Stimulated activated CD4-positive, alpha-beta T cell treated with anti-CD3 and anti-CD28 coated beads, Interleukin-12 subunit alpha, Interleukin-12 subunit beta, amount 100 ng/mL, for 24 hours (primary cell): Measurements from ENCODE around the gene LYPD5.
"Not testable (repeated sequence)": the region's sequence is repeated elsewhere in the genome, so short reads cannot be mapped to it uniquely, and the experiment has no call there.

Experiments used
- DNase-seq, 2 experiments: peaks; one replicate each; pipeline ENCODE4 v3.0.0-alpha.2; 2020; ENCODE audit warnings: low read depth in 2 of 2

Gene LYPD5

GRCh38 chr19:43802216-43802951 lies at the start of gene LYPD5:
Gene LYPD5 (minus strand): TSS chr19:43802447. CDS start chr19:43802380, 67 bp downstream.
- no peak for DNase-seq

DNA sequence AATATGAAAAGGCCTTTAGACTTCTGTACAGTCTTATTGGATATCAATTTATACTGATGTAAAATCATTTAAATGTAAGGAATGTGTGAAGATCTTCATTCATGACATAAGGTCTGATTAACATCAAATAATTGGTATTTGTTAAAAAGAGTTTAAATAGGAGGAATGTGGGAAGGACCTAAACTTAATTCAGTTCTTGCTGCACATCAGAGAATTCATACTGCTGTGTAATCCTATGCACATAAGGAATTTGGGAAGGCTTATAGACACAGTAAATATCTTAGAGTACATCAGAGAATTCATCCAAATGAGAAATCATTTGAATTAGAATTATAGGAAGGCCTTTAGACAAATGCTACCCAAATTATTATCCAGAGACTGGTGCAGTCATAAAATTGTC lies 46.6 kb upstream of the LYPD5 start:
- DNase-seq: no peak

DNA sequence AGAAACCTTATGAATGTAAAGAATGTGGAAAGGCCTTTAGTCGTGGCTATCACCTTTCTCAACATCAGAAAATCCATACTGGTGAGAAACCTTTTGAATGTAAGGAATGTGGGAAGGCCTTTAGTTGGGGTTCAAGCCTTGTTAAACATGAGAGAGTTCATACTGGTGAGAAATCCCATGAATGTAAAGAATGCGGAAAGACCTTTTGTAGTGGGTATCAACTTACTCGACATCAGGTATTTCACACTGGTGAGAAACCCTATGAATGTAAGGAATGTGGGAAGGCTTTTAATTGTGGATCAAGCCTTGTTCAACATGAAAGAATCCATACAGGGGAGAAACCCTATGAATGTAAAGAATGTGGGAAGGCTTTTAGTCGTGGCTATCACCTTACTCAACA lies 45.6 kb upstream of the LYPD5 start:
- DNase-seq: no peak

DNA sequence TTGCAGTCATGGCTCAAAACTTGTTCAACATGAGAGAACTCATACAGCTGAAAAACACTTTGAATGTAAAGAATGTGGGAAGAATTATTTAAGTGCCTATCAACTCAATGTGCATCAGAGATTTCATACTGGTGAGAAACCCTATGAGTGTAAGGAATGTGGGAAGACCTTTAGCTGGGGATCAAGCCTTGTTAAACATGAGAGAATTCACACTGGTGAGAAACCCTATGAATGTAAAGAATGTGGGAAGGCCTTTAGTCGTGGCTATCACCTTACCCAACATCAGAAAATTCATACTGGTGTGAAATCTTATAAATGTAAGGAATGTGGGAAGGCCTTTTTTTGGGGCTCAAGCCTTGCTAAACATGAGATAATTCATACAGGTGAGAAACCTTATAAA lies 45.0 kb upstream of the LYPD5 start:
- DNase-seq: no peak

- no peak for DNase-seq
These were observed 39.8 kb upstream of the LYPD5 start for GRCh38 chr19:43842007-43842406.

GRCh38 chr19:43839139-43839538 lies 36.9 kb upstream of the LYPD5 start:
- DNase-seq: no peak

DNA sequence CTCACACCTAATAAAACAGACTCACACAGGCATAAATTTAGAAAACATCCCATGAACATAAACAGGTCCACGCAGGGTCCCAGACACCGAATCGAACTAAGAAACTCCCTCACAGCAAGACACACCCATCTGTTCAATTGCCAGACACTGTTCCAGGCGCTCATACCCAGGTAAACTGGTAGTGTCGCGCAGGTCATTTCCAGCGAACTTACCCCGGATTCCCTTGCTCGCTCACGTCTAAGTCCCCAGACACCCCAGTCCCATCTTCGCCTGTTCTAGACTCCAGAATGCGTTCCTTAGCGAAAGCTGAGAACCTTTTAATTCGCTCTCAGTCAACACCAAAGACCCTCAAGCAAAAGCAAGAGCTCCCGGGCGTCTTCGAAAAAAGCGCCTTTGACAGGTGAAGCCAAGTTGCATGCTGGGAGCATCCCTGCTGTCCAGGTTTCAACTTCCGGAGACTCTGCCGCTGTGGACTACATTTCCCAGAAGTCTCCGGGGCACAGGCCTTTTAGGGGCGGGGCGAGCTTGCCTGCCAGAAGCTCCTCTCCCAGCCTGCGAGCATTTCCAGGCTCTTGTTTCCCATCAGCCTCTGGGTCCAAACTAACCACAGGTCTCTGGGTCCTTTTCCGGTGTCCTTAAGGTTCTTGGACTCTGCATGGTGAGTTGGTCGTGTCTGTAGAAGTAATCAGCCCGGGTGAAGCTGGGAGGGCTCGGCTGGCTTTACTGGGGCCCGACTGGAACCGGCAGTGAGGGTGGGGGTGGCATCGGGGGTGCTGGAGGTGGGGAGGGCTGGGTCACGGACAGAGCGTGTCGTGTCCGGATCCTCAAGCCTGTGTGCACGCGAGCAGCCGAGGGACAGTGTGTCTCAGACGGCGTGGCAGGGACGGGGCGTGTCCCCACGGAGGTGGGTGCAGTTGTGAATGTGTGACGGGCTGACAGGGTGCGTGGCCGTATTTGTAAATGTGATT lies 24.8 kb upstream of the LYPD5 start, which contains the start of gene ZNF283:
Gene ZNF283 (plus strand): TSS at position 535 of the 968 bp plus-strand sequence. CDS start 6,184 bp downstream, outside the sequence.
- DNase-seq: peak; percentile 72 to 84

DNA sequence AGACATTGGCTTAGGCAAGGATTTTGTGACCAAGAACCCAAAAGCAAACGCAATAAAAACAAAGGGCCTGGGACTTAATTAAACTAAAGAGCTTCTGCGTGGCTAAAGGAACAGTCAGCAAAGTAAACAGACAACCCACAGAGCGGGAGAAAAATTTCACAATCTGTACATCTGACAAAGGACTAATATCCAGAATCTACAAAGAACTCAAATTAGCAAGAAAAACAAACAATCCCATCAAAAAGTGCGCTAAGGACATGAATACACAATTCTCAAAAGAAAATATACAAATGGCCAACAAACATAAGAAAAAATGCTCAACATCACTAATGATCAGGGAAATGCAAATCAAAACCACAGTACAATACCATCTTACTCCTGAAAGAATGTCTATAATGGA lies 22.3 kb upstream of the LYPD5 start:
- DNase-seq: not testable (repeated sequence)

DNA sequence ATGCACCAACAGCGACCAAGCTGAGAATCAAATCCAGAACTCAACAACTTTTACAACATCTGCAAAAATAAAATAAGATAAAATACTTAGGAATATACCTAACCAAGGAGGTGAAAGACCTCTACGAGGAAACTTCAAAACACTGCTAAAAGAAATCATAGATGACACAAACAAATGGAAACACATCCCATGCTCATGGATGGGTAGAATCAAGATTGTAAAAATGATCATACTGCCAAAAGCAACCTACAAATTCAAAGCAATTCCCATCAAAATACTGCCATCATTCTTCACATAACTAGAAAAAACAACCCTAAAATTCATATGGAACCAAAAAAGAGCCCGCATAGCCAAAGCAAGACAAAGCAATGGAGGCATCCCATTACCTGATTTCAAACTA lies 21.6 kb upstream of the LYPD5 start:
- not testable (repeated sequence) for DNase-seq

GRCh38 chr19:43820884-43821215 lies 18.6 kb upstream of the LYPD5 start:
- no peak for DNase-seq

GRCh38 chr19:43820098-43820883 lies 18.0 kb upstream of the LYPD5 start:
- DNase-seq: peak; percentile 24 to 38

GRCh38 chr19:43818500-43818899 lies 16.3 kb upstream of the LYPD5 start:
- no peak for DNase-seq

DNA sequence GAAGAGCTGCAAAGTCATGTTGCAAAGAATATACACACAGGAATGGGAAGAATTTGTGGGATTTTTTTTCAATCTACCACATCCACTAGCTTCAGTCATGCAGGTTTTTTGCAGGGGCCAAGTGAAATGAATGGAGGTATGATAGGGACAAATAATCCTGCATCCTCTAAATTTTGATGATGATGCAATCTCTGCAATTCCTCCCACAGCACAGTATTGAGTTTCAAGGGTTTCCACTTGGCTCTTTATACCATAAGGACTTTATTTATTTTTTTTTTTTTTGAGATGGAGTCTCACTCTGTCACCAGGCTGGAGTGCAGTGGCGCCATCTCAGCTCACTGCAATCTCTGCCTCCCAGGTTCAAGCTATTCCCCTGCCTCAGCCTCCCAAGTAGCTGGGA lies 15.2 kb upstream of the LYPD5 start:
- DNase-seq: not testable (repeated sequence)

DNA sequence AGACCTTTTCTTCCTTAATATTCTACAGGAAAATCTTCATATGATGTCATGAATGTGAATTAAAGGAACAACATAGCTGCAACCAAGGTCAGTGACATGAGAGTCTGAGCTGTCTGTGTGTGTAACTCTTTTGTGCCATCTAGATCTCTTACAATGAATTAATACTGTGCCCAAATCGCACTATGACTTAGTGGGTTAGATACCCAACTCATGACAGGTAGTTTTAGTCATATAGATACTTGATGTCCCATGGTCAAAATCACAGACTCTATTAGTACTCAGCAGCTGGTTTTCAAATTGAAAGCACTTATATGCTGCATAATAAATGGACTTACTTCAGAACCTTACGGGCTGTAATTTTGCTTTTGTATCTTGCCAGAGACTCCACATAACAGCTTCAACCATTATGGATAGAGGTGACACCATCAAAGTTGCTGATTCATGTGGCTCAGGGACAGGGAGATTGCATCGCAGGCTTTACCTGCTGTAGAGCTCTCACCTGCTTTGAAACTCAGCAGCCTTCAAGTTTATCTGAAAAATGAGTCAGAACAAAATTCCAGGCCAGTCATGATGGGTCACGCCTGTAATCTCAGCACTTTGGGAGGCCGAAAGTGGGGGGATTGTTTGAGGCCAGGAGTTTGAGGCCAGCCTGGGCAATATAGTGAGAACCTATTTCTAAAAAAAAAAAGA lies 12.6 kb upstream of the LYPD5 start:
- no peak for DNase-seq

GRCh38 chr19:43812688-43813087 lies 10.4 kb upstream of the LYPD5 start:
- no peak for DNase-seq

- no peak for DNase-seq
These were observed 10.0 kb upstream of the LYPD5 start for GRCh38 chr19:43812259-43812658.

GRCh38 chr19:43811837-43812236 lies 9.6 kb upstream of the LYPD5 start:
- DNase-seq: no peak

GRCh38 chr19:43809762-43810696 lies 7.8 kb upstream of the LYPD5 start:
- no peak for DNase-seq

DNA sequence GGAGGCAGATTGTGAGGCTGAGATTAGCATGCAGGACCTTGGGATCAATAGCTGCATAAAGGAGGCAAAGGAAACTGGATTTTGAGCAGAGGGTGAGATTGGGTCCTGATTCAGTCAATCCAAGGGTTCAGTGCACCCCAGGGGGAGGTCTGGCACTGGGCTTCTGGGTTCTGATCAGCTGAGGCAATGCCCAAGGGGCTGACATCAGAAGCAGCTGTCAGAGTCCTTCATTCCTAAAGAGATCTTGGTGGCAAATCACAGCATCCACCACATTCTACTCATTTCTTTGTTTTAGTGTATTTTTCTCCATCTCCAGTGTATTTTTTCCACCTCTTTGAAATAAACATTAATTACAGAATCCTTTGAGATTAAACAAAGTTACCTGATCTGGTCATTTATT lies 5.4 kb upstream of the LYPD5 start:
- DNase-seq: no peak

GRCh38 chr19:43806848-43807247 lies 4.6 kb upstream of the LYPD5 start:
- DNase-seq: no peak
